K562 (cell line): ENCODE data around the gene HAX1. TPM values are rescaled to one million over a fixed set of nuclear protein-coding genes. Genes with fewer than 3 reads are reported as not detected.

Experiments used
- ATAC-seq: fragments of 200-7000 bp; cut with Tn5 transposase; 3 replicates; pipeline ENCODE4 v1.9.1; 2020; ENCODE audit warnings: moderate library complexity
- BruUV-seq: library from RNA; stranded (reverse); fragments of 400-500 nt; replicated peaks from 2 replicates; lab custom pipeline; 2021; lab: Mats Ljungman, UMichigan
- CTCF ChIA-PET: fragments of 300-600 bp; formaldehyde crosslinking; extraction: SDS; loops from one replicate; lab custom pipeline; 2021; ENCODE audit warnings: low intra/inter-chr PET ratio; lab: Yijun Ruan, JAX
- POLR2A ChIA-PET: fragments of 300-600, 350-650 bp; sonication (Branson Sonifier 250); formaldehyde crosslinking; extraction: SDS; loops from one replicate; lab custom pipeline; 2021; ENCODE audit warnings: antibody characterized with exemption, inconsistent platforms; lab: Yijun Ruan, JAX
- DNase-seq, 4 experiments: peaks; one replicate each; pipeline versions ENCODE4 v3.0.0 to v3.0.0-alpha.2; 2011 to 2018; ENCODE audit warnings: low spot score in 3 of 4, mixed read lengths in 3 of 4; ENCODE audit errors: extremely low read depth in 1 of 4
- FAIRE-seq: peaks from 2 replicates; lab custom pipeline; 2011; peaks lifted over from hg19 to GRCh38; lab: Jason Lieb, UNC
- H2AFZ ChIP-seq: 2 replicates; pipeline ENCODE4 v1.6.0; 2011; ENCODE audit warnings: low read depth, low read length, control low read depth, inconsistent platforms
- H3K27ac ChIP-seq: fragments of 200-600 bp; 3 replicates; pipeline ENCODE4 v1.8.0; 2011; ENCODE audit warnings: low read depth, mild to moderate bottlenecking, control low read depth, inconsistent platforms, low read length, moderate library complexity, mixed read lengths; ENCODE audit errors: extremely low read depth
- H3K27me3 ChIP-seq, 2 experiments: fragments of 300-600 bp in 1 of 2; 2 replicates in 1 of 2; 3 replicates in 1 of 2; pipeline versions ENCODE4 v1.6.0 to v1.8.0; 2011; ENCODE audit warnings: inconsistent platforms in 2 of 2, low read length in 2 of 2, mild to moderate bottlenecking in 1 of 2, mixed read lengths in 1 of 2, moderate library complexity in 1 of 2; ENCODE audit not compliant: control insufficient read depth in 2 of 2, insufficient read depth in 2 of 2
- H3K36me3 ChIP-seq: fragments of 300-600 bp; 3 replicates; pipeline ENCODE4 v1.8.0; 2011; ENCODE audit warnings: mild to moderate bottlenecking, low read length, inconsistent platforms; ENCODE audit not compliant: control insufficient read depth, insufficient read depth
- H3K4me1 ChIP-seq, 2 experiments: fragments of 200-600 bp in 1 of 2; replicated peaks in 1 of 2; 2 replicates in 1 of 2; 3 replicates in 1 of 2; pipeline versions ENCODE4 v1.5.1 to v1.8.0; 2011; ENCODE audit warnings: inconsistent platforms in 2 of 2, low read length in 2 of 2, mild to moderate bottlenecking in 1 of 2, mixed read lengths in 1 of 2, moderate library complexity in 1 of 2; ENCODE audit not compliant: control insufficient read depth in 2 of 2, insufficient read depth in 2 of 2
- H3K4me2 ChIP-seq: 2 replicates; pipeline ENCODE4 v1.6.1; 2011; ENCODE audit warnings: low read length, control low read depth, inconsistent platforms, mixed read lengths; ENCODE audit not compliant: insufficient read depth
- H3K4me3 ChIP-seq: fragments of 200-600 bp; sonication (generic), shearing (Covaris generic); 2 replicates; pipeline ENCODE4 v1.5.1; 2016; ENCODE audit warnings: control low read depth, inconsistent platforms
- H3K79me2 ChIP-seq: fragments of 200-600 bp; 3 replicates; pipeline ENCODE4 v1.8.0; 2011; ENCODE audit warnings: low read length, inconsistent platforms; ENCODE audit not compliant: control insufficient read depth, insufficient read depth
- H3K9ac ChIP-seq, 2 experiments: 2 replicates each; pipeline versions ENCODE4 v1.6.0 to v1.6.1; 2011; ENCODE audit warnings: low read depth in 2 of 2, low read length in 2 of 2, control low read depth in 1 of 2, inconsistent platforms in 1 of 2, mild to moderate bottlenecking in 1 of 2, mixed read lengths in 1 of 2; ENCODE audit not compliant: insufficient read depth in 1 of 2
- H3K9me1 ChIP-seq: one replicate; pipeline ENCODE4 v1.6.0; 2011; ENCODE audit warnings: inconsistent platforms, mild to moderate bottlenecking, low read length, moderate library complexity; ENCODE audit not compliant: control insufficient read depth, insufficient read depth
- H3K9me3 ChIP-seq: replicated peaks from 2 replicates; pipeline ENCODE4 v1.5.1; 2011; ENCODE audit warnings: low read depth, low read length, inconsistent platforms; ENCODE audit not compliant: control insufficient read depth, insufficient read depth
- H4K20me1 ChIP-seq: replicated peaks from 2 replicates; pipeline ENCODE4 v1.6.1; 2011; ENCODE audit warnings: low read length, inconsistent platforms, mixed read lengths; ENCODE audit not compliant: control insufficient read depth, insufficient read depth
- RBFOX2 ChIP-seq: fragments of 200-400 bp; formaldehyde crosslinking; IDR thresholded peaks from 2 replicates; pipeline ENCODE4 v1.6.1; 2017; ENCODE audit warnings: low read depth, mild to moderate bottlenecking, low read length, moderate library complexity
- XRCC5 ChIP-seq: fragments of 200-400 bp; formaldehyde crosslinking; IDR thresholded peaks from 2 replicates; pipeline ENCODE4 v1.6.1; 2017; ENCODE audit warnings: low read depth, mild to moderate bottlenecking, low read length
- WGBS: fragments of 100-300 bp; shearing (Covaris generic); methylation state at CpG from one replicate; pipeline ENCODE4 v1.1.6; 2016; ENCODE audit warnings: low coverage, mixed read lengths; ENCODE audit not compliant: insufficient coverage; ENCODE audit errors: missing lambda C conversion rate; 5-methylcytosine and 5-hydroxymethylcytosine counted together
- in situ Hi-C: fragments of 300-500 bp; cut with MboI; formaldehyde crosslinking; loops from 4 replicates; pipeline ENCODE4 v1.15.0; 2018; ENCODE audit warnings: inconsistent platforms, mixed read lengths
- intact Hi-C: fragments of 100-400 bp; cut with micrococcal nuclease; formaldehyde crosslinking; loops from 2 replicates; pipeline ENCODE4 v1.14.2; 2022
- polyA plus RNA-seq, 8 experiments: library from polyadenylated mRNA; depleted of rRNA in 4 of 8; stranded (reverse) in 5 of 8; unstranded in 3 of 8; fragments of >200 nt; fragmentation: Nextera tagmentation in 2 of 8; fragmentation: Illumina TruSeq in 1 of 8; extraction: Ambion mirVana in 2 of 8; extraction: Trizol in 1 of 8; gene quantifications; 2 replicates each; pipeline versions ENCODE4 v1.2.1 to v1.2.3, GENCODE V29; 2011 to 2014; ENCODE audit warnings: inconsistent platforms in 1 of 8, missing spikeins in 1 of 8
- total RNA-seq, 7 experiments: library from RNA; depleted of rRNA in 6 of 7; stranded (reverse); fragments of >200 nt in 6 of 7; fragmentation: Illumina TruSeq in 2 of 7; extraction: Trizol in 2 of 7; gene quantifications; 2 replicates each; pipeline versions ENCODE4 v1.2.1 to v1.2.3, GENCODE V29; 2011 to 2021; ENCODE audit warnings: low replicate concordance in 1 of 7
- TF ChIP-seq, protein P1 (sequence below): sonication (generic); formaldehyde crosslinking; IDR thresholded peaks from 2 replicates; pipeline ENCODE4 v1.8.1; 2023; ENCODE audit warnings: mild to moderate bottlenecking, missing genetic modification reagents
- TF ChIP-seq, protein P2 (sequence below): fragments of 450-650 bp; formaldehyde crosslinking; IDR thresholded peaks from 2 replicates; pipeline ENCODE4 v1.4.0; 2020; ENCODE audit warnings: mild to moderate bottlenecking, moderate library complexity

The HAX1 gene
- total and polyA plus RNA-seq, 9 of the 15 experiments (the other 6 are each of a cell fraction or from before 2014, with no cell fraction given): 143 to 492 (median 234) TPM

DNA sequence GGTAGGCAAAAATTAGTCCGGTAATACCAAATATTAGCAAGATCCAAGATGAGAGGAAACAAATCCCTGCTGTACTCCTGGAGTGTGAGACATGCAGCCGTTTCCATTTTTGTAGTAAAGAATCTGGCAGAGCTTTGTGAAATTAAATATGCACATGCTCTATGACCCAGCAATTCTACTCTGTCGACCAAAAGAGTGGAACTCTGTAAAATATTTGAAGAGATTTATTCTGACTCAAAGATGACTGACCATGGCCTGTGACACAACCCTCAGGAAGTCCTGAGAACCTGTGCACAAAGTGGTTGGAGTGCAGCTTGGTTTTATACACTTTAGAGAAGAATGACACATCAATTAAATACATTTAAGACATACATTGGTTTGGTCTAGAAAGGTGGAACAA, 16.2 kb downstream of the HAX1 start:
- DNase-seq: no peak
- no peak overlapping the region; a peak in 1 of 4 replicates for H3K9ac ChIP-seq
- no peak overlapping the region for H3K4me3 ChIP-seq
- no peak for ATAC-seq
- peaks cover 12 to 14% of the 10 kb centered on the region in 2 experiments; a peak in 4 of 5 replicates for H3K4me1 ChIP-seq
- H3K9me1 ChIP-seq: no peaks in the 10 kb centered on the region
- TF ChIP-seq RBFOX2 (no peak), XRCC5 (no peak)
- TF ChIP-seq, protein P1, sequence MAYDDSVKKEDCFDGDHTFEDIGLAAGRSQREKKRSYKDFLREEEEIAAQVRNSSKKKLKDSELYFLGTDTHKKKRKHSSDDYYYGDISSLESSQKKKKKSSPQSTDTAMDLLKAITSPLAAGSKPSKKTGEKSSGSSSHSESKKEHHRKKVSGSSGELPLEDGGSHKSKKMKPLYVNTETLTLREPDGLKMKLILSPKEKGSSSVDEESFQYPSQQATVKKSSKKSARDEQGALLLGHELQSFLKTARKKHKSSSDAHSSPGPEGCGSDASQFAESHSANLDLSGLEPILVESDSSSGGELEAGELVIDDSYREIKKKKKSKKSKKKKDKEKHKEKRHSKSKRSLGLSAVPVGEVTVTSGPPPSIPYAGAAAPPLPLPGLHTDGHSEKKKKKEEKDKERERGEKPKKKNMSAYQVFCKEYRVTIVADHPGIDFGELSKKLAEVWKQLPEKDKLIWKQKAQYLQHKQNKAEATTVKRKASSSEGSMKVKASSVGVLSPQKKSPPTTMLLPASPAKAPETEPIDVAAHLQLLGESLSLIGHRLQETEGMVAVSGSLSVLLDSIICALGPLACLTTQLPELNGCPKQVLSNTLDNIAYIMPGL (CRISPR knock-in tag): no peak
- TF ChIP-seq, protein P2, sequence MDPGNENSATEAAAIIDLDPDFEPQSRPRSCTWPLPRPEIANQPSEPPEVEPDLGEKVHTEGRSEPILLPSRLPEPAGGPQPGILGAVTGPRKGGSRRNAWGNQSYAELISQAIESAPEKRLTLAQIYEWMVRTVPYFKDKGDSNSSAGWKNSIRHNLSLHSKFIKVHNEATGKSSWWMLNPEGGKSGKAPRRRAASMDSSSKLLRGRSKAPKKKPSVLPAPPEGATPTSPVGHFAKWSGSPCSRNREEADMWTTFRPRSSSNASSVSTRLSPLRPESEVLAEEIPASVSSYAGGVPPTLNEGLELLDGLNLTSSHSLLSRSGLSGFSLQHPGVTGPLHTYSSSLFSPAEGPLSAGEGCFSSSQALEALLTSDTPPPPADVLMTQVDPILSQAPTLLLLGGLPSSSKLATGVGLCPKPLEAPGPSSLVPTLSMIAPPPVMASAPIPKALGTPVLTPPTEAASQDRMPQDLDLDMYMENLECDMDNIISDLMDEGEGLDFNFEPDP (CRISPR knock-in tag): no peak
- TF ChIP-seq, all 486 proteins: peak for 0
- FAIRE-seq: no peak
- intact Hi-C loops: no loop called here
- Histone ChIP-seq H4K20me1 (no peaks in the 10 kb centered on the region), H3K27ac (0 out of 3 replicates have a peak overlapping the region, but pooled peaks have one; percentile 5), H3K36me3 (no peaks in the 10 kb centered on the region), H2AFZ (peak overlapping the region; percentile 67), H3K9me3 (no peaks in the 10 kb centered on the region), H3K79me2 (no peaks in the 10 kb centered on the region), H3K4me2 (no peak overlapping the region), H3K27me3 (no peaks in the 10 kb centered on the region)
- WGBS: 54% methylated on average over 3 of the region's 3 CpGs
- POLR2A ChIA-PET: interaction anchor here (0.6 to 1.6 kb wide), 4 partner anchors 10 to 581 kb away, joined by 4 to 5 read pairs (median 4); partner anchors contain the start of gene KCNN3
- in situ Hi-C loops: no loop called here
- BruUV-seq: no TSS peak
- CTCF ChIA-PET: no interaction called here
